ENCODE measurements around the gene STK39.

GRCh38 chr2:168293766-168294165 lies 46.4 kb upstream of the STK39 start:
- TF ChIP-seq CTCF (IDR thresholded peaks at IDR 0.05): no peak
- no peak for TF ChIP-seq POLR2A (IDR thresholded peaks at IDR 0.05)

Data from heart left ventricle (tissue), 13 donors.